GM12865 (cell line): Measurements from ENCODE around the gene OMG.
"Not testable (repeated sequence)": the region's sequence is repeated elsewhere in the genome, so short reads cannot be mapped to it uniquely, and the experiment has no call there.

ENCODE experiments used
- DNase-seq: peaks from one replicate; pipeline ENCODE4 v3.0.0; 2010; ENCODE audit warnings: low read depth
- H3K4me3 ChIP-seq: 2 replicates; pipeline ENCODE4 v1.5.1; 2011; ENCODE audit warnings: mild to moderate bottlenecking, low read depth, low read length, control low read depth
- TF ChIP-seq, protein P1 (sequence below): IDR thresholded peaks from 2 replicates; pipeline ENCODE4 v1.5.1; 2011; ENCODE audit warnings: low read length, control low read depth, low read depth, inconsistent platforms; ENCODE audit not compliant: insufficient read depth; ENCODE audit errors: missing control alignments

OMG gene

GRCh38 chr17:31297090-31297489 lies at the start of gene OMG:
Gene OMG (minus strand): TSS chr17:31297239. CDS start chr17:31296331, 908 bp downstream.
- TF ChIP-seq, protein P1, sequence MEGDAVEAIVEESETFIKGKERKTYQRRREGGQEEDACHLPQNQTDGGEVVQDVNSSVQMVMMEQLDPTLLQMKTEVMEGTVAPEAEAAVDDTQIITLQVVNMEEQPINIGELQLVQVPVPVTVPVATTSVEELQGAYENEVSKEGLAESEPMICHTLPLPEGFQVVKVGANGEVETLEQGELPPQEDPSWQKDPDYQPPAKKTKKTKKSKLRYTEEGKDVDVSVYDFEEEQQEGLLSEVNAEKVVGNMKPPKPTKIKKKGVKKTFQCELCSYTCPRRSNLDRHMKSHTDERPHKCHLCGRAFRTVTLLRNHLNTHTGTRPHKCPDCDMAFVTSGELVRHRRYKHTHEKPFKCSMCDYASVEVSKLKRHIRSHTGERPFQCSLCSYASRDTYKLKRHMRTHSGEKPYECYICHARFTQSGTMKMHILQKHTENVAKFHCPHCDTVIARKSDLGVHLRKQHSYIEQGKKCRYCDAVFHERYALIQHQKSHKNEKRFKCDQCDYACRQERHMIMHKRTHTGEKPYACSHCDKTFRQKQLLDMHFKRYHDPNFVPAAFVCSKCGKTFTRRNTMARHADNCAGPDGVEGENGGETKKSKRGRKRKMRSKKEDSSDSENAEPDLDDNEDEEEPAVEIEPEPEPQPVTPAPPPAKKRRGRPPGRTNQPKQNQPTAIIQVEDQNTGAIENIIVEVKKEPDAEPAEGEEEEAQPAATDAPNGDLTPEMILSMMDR = no peak
- no peak within 1 kb of the TSS for H3K4me3 ChIP-seq
- no peak for DNase-seq

DNA sequence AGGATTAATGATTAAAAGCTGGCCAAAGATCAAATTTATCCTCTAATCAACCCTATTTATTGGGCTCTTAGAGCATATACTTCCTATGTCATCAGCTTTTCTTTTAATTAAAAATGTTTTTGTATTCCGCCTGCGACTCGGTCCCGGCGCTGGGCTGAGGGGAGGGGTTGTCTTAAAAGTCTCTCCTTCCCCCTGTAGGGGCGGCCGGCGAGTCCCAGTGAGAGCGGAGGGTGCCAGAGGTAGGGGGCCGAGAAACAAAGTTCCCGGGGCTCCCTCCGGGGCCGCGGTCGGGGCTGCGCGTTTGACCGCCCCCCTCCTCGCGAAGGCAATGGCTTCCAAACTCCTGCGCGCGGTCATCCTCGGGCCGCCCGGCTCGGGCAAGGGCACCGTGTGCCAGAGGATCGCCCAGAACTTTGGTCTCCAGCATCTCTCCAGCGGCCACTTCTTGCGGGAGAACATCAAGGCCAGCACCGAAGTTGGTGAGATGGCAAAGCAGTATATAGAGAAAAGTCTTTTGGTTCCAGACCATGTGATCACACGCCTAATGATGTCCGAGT lies 48.2 kb upstream of the OMG start:
- not testable (repeated sequence) for DNase-seq

GRCh38 chr17:31339906-31340661 lies 43.0 kb upstream of the OMG start:
- DNase-seq = no peak
- TF ChIP-seq, protein P1 = no peak
- H3K4me3 ChIP-seq = no peak overlapping the region

More for the DNA sequence above, 48.2 kb upstream of the OMG start:
- H3K4me3 ChIP-seq = not testable (repeated sequence)

DNA sequence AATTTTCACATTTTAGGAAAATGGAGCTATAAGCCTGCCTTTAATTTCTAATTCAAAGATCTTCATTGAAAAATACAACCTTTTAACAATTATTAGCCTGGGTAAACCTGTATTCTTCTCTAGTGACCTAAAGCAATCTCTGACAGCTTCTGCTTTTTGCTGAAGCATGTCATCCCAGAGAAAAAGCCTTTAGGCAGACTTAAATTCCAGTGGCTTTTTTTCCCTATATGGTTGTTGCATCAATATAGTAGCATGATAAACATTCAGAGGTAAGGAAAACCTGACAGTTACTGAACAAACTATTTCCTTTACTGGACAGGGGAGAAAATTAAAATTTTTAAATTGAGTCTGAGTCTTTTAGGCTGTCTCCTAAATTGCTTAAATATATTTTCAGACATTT lies 32.2 kb upstream of the OMG start:
- no peak for DNase-seq
- TF ChIP-seq, protein P1 = no peak
- H3K4me3 ChIP-seq = no peak overlapping the region

DNA sequence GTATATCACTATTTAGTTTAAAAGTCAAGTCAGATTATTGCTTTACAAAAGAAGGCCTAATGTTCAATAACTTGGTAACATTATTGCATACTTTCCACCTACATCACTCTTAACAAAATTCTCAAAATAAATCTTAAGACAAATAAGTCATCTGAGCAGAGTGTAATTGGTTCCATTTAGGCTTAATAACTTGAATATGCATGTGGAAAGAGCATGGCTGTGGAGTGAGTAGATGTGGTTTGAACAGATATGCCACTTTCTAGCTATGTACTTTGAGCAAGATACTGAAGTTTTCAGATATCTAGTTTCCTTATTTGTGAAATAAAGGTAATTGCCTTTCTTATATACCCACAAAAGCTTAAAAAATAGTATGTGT lies 31.1 kb upstream of the OMG start:
- no peak for DNase-seq
- no peak overlapping the region for H3K4me3 ChIP-seq
- TF ChIP-seq, protein P1 = no peak

GRCh38 chr17:31327534-31328159 lies 30.6 kb upstream of the OMG start:
- TF ChIP-seq, protein P1 = no peak
- no peak for DNase-seq

GRCh38 chr17:31323551-31323950 lies 26.5 kb upstream of the OMG start:
- no peak overlapping the region for H3K4me3 ChIP-seq
- TF ChIP-seq, protein P1 = no peak
- DNase-seq = no peak

More at GRCh38 chr17:31327534-31328159, 30.6 kb upstream of the OMG start:
- H3K4me3 ChIP-seq = no peak overlapping the region
